AG10803 (cell line): Measurements from ENCODE around the gene GRIA2.

Experiments
- DNase-seq: peaks from one replicate; pipeline ENCODE4 v3.0.0; 2010; ENCODE audit warnings: low read depth
- H3K4me3 ChIP-seq: 2 replicates; pipeline ENCODE4 v1.5.1; 2011; ENCODE audit warnings: mild to moderate bottlenecking, low read length, control low read depth
- TF ChIP-seq, protein P1 (sequence below): conservative IDR thresholded peaks from 2 replicates; pipeline ENCODE4 v1.5.1; 2011; ENCODE audit warnings: mild to moderate bottlenecking, low read length, control low read depth, inconsistent platforms

GRIA2 gene

DNA sequence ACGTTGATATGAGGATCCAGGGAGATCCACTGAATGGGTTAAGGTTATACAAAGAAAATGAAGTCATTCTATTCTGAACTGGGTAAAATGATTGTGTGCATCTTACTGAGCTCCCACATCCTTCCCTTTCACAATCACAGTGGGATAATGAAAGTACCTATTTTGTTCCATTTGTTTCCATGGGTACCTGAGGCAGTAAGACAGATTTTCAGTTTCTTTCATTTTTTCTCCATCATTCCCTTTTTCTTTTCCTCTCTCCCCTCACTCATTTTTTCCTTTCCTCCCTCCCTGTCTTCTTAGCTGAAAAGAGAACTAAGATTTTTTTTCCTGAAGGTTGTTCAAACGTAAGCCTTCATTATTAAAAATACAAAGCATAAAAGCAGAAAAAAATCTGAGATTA, 4.6 kb downstream of the GRIA2 start:
- H3K4me3 ChIP-seq, result no peak overlapping the region
- no peak for DNase-seq
- TF ChIP-seq, protein P1, sequence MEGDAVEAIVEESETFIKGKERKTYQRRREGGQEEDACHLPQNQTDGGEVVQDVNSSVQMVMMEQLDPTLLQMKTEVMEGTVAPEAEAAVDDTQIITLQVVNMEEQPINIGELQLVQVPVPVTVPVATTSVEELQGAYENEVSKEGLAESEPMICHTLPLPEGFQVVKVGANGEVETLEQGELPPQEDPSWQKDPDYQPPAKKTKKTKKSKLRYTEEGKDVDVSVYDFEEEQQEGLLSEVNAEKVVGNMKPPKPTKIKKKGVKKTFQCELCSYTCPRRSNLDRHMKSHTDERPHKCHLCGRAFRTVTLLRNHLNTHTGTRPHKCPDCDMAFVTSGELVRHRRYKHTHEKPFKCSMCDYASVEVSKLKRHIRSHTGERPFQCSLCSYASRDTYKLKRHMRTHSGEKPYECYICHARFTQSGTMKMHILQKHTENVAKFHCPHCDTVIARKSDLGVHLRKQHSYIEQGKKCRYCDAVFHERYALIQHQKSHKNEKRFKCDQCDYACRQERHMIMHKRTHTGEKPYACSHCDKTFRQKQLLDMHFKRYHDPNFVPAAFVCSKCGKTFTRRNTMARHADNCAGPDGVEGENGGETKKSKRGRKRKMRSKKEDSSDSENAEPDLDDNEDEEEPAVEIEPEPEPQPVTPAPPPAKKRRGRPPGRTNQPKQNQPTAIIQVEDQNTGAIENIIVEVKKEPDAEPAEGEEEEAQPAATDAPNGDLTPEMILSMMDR, result no peak

DNA sequence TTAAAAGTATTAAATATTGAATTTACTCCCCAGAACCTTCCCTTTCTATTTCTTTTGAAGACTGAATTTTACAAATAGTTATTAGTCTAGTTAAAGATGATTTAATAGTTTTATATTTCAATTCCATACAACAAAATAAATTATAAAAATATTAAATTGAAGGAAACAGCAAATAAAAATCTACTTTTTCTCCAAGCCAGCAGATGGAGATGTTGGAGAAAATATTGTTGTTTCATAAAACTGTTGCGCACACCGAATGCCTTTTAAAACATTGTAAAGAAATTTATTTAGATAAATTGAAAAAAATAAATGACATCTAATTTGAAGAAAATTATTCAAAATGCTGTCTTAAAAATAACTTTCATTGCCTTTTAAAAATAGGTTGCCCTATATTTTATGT, 5.5 kb downstream of the GRIA2 start:
- H3K4me3 ChIP-seq, result no peak overlapping the region
- DNase-seq, result no peak
- TF ChIP-seq, protein P1, result no peak

DNA sequence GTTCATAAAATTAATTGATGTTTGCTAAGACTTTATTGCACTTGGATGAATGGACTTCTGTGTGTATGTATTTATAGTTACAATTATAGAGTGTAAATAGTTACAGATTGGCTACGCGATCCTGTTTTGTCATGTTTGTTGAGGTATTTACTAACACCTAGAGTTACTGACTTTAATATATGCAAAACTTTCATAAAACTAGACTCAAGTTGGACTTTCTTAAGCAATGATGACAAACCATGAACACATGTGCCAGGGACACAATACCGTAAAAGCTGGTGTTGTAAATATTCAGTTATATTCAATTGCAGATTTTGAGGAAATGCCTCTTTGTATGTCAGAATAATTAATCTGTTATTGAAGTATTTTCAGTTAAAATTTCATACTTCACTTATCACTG, 6.1 kb downstream of the GRIA2 start:
- TF ChIP-seq, protein P1, result no peak
- H3K4me3 ChIP-seq, result no peak overlapping the region
- DNase-seq, result no peak

DNA sequence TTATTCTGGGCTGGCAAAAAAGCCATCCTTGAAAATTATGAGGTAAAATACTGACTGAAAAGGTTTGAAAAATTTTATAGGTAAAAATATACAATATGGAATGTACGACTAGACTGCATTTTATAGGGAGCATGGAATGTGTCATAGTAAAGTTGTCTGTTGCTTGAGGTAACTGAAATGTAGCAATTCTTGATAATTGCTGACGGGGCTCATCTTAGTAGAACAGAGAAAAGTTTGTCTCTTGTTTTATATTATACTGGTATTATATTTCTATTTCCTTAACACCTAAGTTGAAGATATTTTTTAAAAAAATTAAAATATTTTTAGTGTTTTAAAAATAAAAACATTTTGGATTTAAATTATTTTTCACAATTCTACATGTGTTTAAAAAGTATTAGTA, 11.0 kb downstream of the GRIA2 start:
- H3K4me3 ChIP-seq, result no peak overlapping the region
- DNase-seq, result no peak
- TF ChIP-seq, protein P1, result no peak

DNA sequence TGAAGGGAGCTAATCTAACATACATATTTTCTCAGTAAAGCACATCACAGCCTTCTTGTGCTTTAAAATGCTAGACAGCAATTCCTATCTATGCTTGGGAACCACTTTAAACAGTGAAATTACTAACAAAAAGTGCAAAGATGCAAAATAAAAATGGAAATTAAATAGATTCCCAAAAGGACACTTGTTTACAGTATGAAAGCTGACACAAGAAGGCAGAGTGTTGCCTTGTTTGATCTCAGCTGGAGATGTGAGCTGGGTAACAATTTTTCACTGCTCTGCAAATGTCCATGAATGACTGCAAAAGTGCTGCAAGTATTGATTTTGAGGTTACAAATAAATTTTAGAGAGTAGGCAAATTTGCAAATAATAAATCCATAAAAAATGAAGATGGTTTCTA, 22.3 kb downstream of the GRIA2 start:
- no peak for DNase-seq
- no peak overlapping the region for H3K4me3 ChIP-seq
- TF ChIP-seq, protein P1, result no peak

DNA sequence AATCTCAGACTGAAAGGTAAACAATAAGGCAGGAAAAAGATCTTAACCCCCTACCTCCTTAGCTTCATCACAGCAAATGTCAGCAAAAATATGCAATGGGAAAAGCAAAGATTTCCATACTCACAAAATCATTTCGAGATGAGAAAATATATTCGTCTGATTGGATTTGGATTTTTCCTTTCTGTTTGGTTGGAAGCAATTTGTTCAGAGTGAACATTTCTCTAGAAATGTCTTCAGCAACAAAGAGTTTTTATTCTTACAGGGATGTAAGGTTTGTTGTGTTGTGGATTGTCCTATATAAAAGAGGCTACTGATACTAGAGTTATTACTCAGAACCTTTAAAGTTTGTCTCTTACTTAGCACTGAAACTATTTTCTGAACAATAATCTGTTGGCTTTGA, 23.8 kb downstream of the GRIA2 start:
- TF ChIP-seq, protein P1, result no peak
- no peak overlapping the region for H3K4me3 ChIP-seq
- DNase-seq, result no peak

DNA sequence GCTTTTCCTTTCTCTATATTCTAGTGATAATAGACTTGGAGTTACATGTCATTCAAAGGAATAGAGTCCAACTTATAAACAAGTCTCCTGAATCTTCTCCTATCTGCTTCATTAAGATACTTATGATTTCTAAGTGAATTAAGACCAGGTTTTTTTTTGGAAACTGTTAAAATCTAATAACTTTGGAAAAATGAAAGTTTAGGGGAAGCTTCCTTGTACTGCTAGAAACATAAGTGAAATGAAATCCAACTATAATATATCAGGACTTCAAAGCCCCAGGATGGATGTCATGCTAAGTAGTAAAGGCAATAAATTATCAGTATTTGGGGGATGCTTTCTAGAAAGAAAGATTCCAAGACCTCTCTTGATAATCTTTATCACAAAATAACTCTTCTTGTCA, 24.8 kb downstream of the GRIA2 start:
- H3K4me3 ChIP-seq, result no peak overlapping the region
- no peak for DNase-seq
- TF ChIP-seq, protein P1, result no peak
